Testis (tissue), 3 donors: ENCODE data around the gene ASIC4. TPM values are rescaled to one million over a fixed set of nuclear protein-coding genes. Genes with fewer than 3 reads are reported as not detected.

Experiments
- DNase-seq: peaks from one replicate; pipeline ENCODE4 v3.0.0-alpha.2; 2019
- H3K27ac ChIP-seq, 2 donors: fragments of 200-600 bp; sonication (generic); one replicate each; pipeline ENCODE4 v1.5.1; 2019
- H3K27me3 ChIP-seq: fragments of 200-600 bp; sonication (generic); one replicate; pipeline ENCODE4 v1.5.1; 2019
- H3K36me3 ChIP-seq: fragments of 200-600 bp; sonication (generic); one replicate; pipeline ENCODE4 v1.5.1; 2017; ENCODE audit warnings: low read depth; ENCODE audit errors: missing control alignments
- H3K4me1 ChIP-seq: fragments of 200-600 bp; sonication (generic); one replicate; pipeline ENCODE4 v1.5.1; 2019
- H3K4me3 ChIP-seq, 2 donors: fragments of 200-600 bp; sonication (generic); one replicate each; pipeline ENCODE4 v1.5.1; 2017 to 2019
- H3K9me3 ChIP-seq: fragments of 200-600 bp; sonication (generic); one replicate; pipeline ENCODE4 v1.5.1; 2017
- POLR2A ChIP-seq: fragments of 450-650 bp; IDR thresholded peaks from one replicate; pipeline ENCODE4 v1.6.1; 2017; ENCODE audit warnings: antibody characterized with exemption, mild to moderate bottlenecking, moderate library complexity
- WGBS, 2 donors: methylation state at CpG; one replicate each; pipeline ENCODE4 v1.1.5; 2018; 5-methylcytosine and 5-hydroxymethylcytosine counted together
- intact Hi-C: fragments of 100-400 bp; cut with DNase I; formaldehyde crosslinking; loops from one replicate; pipeline ENCODE4 v1.15.1; 2023; ENCODE audit warnings: low total_unique reads
- polyA plus RNA-seq: library from polyadenylated mRNA; stranded (reverse); fragments of 350-450 nt; fragmentation: Illumina TruSeq; extraction: RNeasy Lipid Tissue Mini Kit (QIAGEN cat#74804); gene quantifications from one replicate; pipeline ENCODE4 v1.2.3, GENCODE V29; 2014; ENCODE audit warnings: low read depth, low replicate concordance; ENCODE audit not compliant: insufficient read depth
- total RNA-seq, 2 donors: library from RNA; depleted of rRNA; stranded (reverse); fragments of >200 nt; gene quantifications; one replicate each; pipeline ENCODE4 v1.2.3, GENCODE V29; 2016
- TF ChIP-seq, protein P1 (sequence below), 3 experiments: fragments of 450-650 bp in 2 of 3; fragments of 200-600 bp in 1 of 3; sonication (generic) in 1 of 3; IDR thresholded peaks; one replicate each; pipeline ENCODE4 v1.5.1; 2016 to 2019; ENCODE audit warnings: antibody characterized with exemption in 3 of 3, mild to moderate bottlenecking in 2 of 3, moderate library complexity in 1 of 3

ASIC4 gene
- total and polyA plus RNA-seq, 3 donors from 2014 or later, result 1.5 to 4.6 (median 2.0) TPM

DNA sequence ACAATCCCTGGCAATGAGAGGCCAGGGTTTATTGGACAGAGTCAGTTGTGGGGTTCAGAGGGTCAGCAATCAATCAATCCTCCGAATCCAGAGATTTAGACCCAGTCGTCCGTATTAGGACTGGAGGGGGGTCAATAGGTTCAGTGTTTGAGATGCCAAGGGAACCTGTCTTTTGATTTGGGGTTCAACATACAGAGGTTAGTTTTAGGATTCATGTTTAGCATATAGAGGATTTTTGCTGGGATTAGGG lies 15.3 kb upstream of the ASIC4 start:
- TF ChIP-seq POLR2A, result no peak
- TF ChIP-seq, protein P1, sequence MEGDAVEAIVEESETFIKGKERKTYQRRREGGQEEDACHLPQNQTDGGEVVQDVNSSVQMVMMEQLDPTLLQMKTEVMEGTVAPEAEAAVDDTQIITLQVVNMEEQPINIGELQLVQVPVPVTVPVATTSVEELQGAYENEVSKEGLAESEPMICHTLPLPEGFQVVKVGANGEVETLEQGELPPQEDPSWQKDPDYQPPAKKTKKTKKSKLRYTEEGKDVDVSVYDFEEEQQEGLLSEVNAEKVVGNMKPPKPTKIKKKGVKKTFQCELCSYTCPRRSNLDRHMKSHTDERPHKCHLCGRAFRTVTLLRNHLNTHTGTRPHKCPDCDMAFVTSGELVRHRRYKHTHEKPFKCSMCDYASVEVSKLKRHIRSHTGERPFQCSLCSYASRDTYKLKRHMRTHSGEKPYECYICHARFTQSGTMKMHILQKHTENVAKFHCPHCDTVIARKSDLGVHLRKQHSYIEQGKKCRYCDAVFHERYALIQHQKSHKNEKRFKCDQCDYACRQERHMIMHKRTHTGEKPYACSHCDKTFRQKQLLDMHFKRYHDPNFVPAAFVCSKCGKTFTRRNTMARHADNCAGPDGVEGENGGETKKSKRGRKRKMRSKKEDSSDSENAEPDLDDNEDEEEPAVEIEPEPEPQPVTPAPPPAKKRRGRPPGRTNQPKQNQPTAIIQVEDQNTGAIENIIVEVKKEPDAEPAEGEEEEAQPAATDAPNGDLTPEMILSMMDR (IDR thresholded peaks at IDR 0.05), result no peak
- H3K27me3 ChIP-seq, result no peaks in the 10 kb centered on the region
- intact Hi-C loops, result no loop called here
- H3K9me3 ChIP-seq, result no peaks in the 10 kb centered on the region
- DNase-seq, result no peak
- H3K27ac ChIP-seq, result peak overlapping the region; percentile 90 to 98
- peaks cover 17% of the 10 kb centered on the region for H3K4me1 ChIP-seq
- no peaks in the 10 kb centered on the region for H3K36me3 ChIP-seq
- 0% methylated on average over 3 of the region's 3 CpGs for WGBS, 2 donors
- H3K4me3 ChIP-seq, result peak overlapping the region; percentile 67 to 77

DNA sequence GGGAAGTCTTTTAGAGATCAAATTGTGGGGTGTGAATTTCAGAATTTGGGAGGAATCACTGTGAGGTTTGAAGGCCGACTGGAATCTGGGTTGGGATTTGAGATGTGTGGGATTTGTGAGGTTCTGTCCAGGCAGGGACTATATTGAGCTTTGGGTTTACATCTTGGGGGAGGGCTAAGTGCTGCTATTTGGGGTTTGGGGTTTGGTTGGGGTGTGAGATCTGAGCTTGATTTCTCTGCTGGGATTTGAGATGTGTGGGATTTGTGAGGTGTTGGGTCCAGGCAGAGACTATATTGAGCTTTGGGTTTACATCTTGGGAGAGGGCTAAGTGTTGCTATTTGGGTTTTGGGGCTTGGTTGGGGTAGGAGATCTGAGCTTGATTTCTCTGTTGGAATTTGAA lies 14.7 kb upstream of the ASIC4 start:
- Histone ChIP-seq H3K9me3 (no peaks in the 10 kb centered on the region), H3K27me3 (no peaks in the 10 kb centered on the region), H3K4me1 (peaks cover 17% of the 10 kb centered on the region), H3K27ac (no peak overlapping the region), H3K36me3 (no peaks in the 10 kb centered on the region), H3K4me3 (no peak overlapping the region)
- TF ChIP-seq, protein P1 (IDR thresholded peaks at IDR 0.05), result no peak
- TF ChIP-seq POLR2A, result no peak
- 39 to 58% methylated on average over 1 of the region's 1 CpG for WGBS, 2 donors
- DNase-seq, result no peak
- intact Hi-C loops, result no loop called here

DNA sequence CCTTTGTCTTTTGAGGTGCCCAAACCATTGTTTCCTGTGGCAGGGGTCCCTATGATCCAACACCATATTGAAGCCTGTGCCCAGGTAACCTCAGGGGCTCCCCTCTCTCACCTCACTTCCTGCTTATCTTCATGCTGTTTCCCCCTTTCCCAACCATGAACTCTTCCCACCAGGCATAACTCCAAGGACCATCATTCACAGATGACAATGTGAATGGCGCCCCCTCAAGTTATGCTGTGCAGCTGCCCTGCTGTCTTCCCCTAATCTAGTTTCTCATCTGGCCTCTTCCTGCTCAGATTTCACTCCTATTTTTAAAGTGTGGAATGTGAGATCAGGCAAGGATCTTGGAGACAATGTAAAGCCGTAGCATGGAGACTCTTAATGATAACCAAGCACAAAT lies 14.1 kb upstream of the ASIC4 start:
- no peak overlapping the region for H3K4me3 ChIP-seq
- DNase-seq, result no peak
- intact Hi-C loops, result no loop called here
- no peaks in the 10 kb centered on the region for H3K9me3 ChIP-seq
- peaks cover 17% of the 10 kb centered on the region for H3K4me1 ChIP-seq
- no peaks in the 10 kb centered on the region for H3K27me3 ChIP-seq
- TF ChIP-seq POLR2A, result no peak
- TF ChIP-seq, protein P1 (IDR thresholded peaks at IDR 0.05), result no peak
- no peaks in the 10 kb centered on the region for H3K36me3 ChIP-seq
- no peak overlapping the region for H3K27ac ChIP-seq
- WGBS, 2 donors, result 87 to 97% methylated on average over 2 of the region's 2 CpGs

DNA sequence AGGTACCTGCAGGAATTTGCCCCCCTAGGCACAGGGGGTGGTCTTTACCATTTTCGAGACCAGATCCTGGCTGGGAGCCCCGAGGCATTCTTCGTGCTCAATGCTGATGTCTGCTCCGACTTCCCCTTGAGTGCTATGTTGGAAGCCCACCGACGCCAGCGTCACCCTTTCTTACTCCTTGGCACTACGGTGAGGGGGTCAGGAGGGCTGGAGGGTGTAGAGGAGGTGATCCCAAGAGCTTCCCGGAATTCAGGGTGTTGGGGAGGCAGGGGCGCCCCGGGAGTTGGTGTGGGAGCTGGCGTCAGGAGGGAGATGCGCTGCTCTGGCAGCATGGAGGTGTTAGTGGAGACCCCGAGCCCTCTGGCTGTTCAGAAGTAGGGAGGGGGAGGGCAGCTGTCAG lies 12.4 kb upstream of the ASIC4 start:
- intact Hi-C loops, result no loop called here
- H3K9me3 ChIP-seq, result no peaks in the 10 kb centered on the region

DNA sequence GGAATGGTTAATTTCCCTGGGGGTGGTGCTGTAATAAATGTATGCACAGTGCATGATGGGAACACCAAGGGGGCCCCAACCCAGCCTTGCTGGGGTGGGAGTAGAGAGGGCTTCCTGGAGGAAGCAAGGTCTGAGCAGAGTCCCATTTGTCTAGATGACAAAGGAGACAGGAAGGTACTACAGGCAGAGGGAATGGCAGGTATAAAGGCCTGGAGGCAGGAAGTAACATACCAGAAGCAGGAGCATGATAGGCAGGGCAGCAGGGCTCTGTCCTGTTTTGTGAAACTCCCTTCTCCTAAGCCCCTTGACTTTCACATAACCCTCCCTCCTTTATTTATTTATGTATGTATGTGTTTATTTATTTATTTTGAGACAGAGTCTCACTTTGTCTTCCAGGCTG lies 11.7 kb upstream of the ASIC4 start:
- Histone ChIP-seq H3K27me3 (no peaks in the 10 kb centered on the region), H3K4me1 (peaks cover 11% of the 10 kb centered on the region), H3K4me3 (no peak overlapping the region), H3K36me3 (no peaks in the 10 kb centered on the region), H3K9me3 (no peaks in the 10 kb centered on the region), H3K27ac (no peak overlapping the region)
- no peak for DNase-seq
- intact Hi-C loops, result no loop called here
- TF ChIP-seq, protein P1 (IDR thresholded peaks at IDR 0.05), result no peak
- TF ChIP-seq POLR2A, result no peak

More for the DNA sequence above, 12.4 kb upstream of the ASIC4 start:
- peaks cover 17% of the 10 kb centered on the region for H3K4me1 ChIP-seq
- 92 to 98% methylated on average over 13 to 14 of the region's 14 CpGs for WGBS, 2 donors
- no peaks in the 10 kb centered on the region for H3K27me3 ChIP-seq
- no peak for DNase-seq
- no peak overlapping the region for H3K4me3 ChIP-seq
- no peaks in the 10 kb centered on the region for H3K36me3 ChIP-seq
- no peak for TF ChIP-seq POLR2A
- TF ChIP-seq, protein P1 (IDR thresholded peaks at IDR 0.05), result no peak
- H3K27ac ChIP-seq, result no peak overlapping the region
